D721Med (cell line): Measurements from ENCODE around the gene GPR89B.
A peak's percentile ranks its signal among the peaks of the same experiment; 100 is the strongest.
"Not testable (repeated sequence)": the region's sequence is repeated elsewhere in the genome, so short reads cannot be mapped to it uniquely, and the experiment has no call there.

Experiments used
- DNase-seq: peaks from one replicate; pipeline ENCODE4 v3.0.0; 2011; ENCODE audit warnings: low spot score; ENCODE audit not compliant: insufficient read length
- FAIRE-seq: peaks from 2 replicates; lab custom pipeline; 2011; peaks lifted over from hg19 to GRCh38; lab: Jason Lieb, UNC
- CTCF ChIP-seq: IDR thresholded peaks from 2 replicates; pipeline ENCODE4 v1.5.1; 2012; ENCODE audit warnings: mild to moderate bottlenecking, control low read depth; ENCODE audit not compliant: insufficient read depth; ENCODE audit errors: missing control alignments

The GPR89B gene

GRCh38 chr1:147912553-147912952, 15.7 kb upstream of the GPR89B start:
- TF ChIP-seq CTCF: peak; percentile 4
- FAIRE-seq: no peak
- no peak for DNase-seq

- DNase-seq: no peak
- no peak for TF ChIP-seq CTCF
- FAIRE-seq: peak; percentile 11
Observed at GRCh38 chr1:147913362-147913942, 14.8 kb upstream of the GPR89B start.

- FAIRE-seq: no peak
Observed at GRCh38 chr1:147919896-147920295, 8.3 kb upstream of the GPR89B start.

GRCh38 chr1:147924813-147925212, 3.4 kb upstream of the GPR89B start:
- DNase-seq (no peak), FAIRE-seq (no peak)
- TF ChIP-seq CTCF: no peak

More at GRCh38 chr1:147919896-147920295, 8.3 kb upstream of the GPR89B start:
- no peak for DNase-seq
- TF ChIP-seq CTCF: no peak

- DNase-seq, FAIRE-seq: not testable (repeated sequence)
Observed at GRCh38 chr1:147927215-147927614, 1.0 kb upstream of the GPR89B start.

GRCh38 chr1:147927689-147928088, 531 bp upstream of the GPR89B start:
- not testable (repeated sequence) for DNase-seq
- peak; percentile 94 for FAIRE-seq

GRCh38 chr1:147931137-147931536, 2.9 kb downstream of the GPR89B start:
- not testable (repeated sequence) for FAIRE-seq

GRCh38 chr1:147935296-147935695, 7.1 kb downstream of the GPR89B start:
- not testable (repeated sequence) for DNase-seq, FAIRE-seq

More at GRCh38 chr1:147931137-147931536, 2.9 kb downstream of the GPR89B start:
- not testable (repeated sequence) for DNase-seq

GRCh38 chr1:147940456-147940855, 12.2 kb downstream of the GPR89B start:
- not testable (repeated sequence) for DNase-seq, FAIRE-seq

- not testable (repeated sequence) for DNase-seq
- peak; percentile 51 for FAIRE-seq
Observed at GRCh38 chr1:147942563-147942962, 14.3 kb downstream of the GPR89B start.

GRCh38 chr1:147949517-147949916, 21.3 kb downstream of the GPR89B start:
- FAIRE-seq, DNase-seq: not testable (repeated sequence)

- not testable (repeated sequence) for FAIRE-seq
Observed at GRCh38 chr1:147958906-147959305, 30.7 kb downstream of the GPR89B start.

GRCh38 chr1:147959680-147960079, 31.5 kb downstream of the GPR89B start:
- not testable (repeated sequence) for FAIRE-seq, DNase-seq

More at GRCh38 chr1:147958906-147959305, 30.7 kb downstream of the GPR89B start:
- DNase-seq: not testable (repeated sequence)

GRCh38 chr1:147964575-147964974, 36.4 kb downstream of the GPR89B start:
- DNase-seq, FAIRE-seq: not testable (repeated sequence)

GRCh38 chr1:147966657-147967056, 38.4 kb downstream of the GPR89B start:
- FAIRE-seq, DNase-seq: not testable (repeated sequence)
